NCI-H146 treated with DMSO at 0.1 percent for 48 hours (cell line): Measurements from ENCODE around the gene RHOT1.
"Not testable (repeated sequence)": the region's sequence is repeated elsewhere in the genome, so short reads cannot be mapped to it uniquely, and the experiment has no call there.

Source experiments
- DNase-seq: peaks from one replicate; lab custom pipeline; 2025; ENCODE audit not compliant: unreplicated experiment; lab: John Stamatoyannopoulos, UW

The RHOT1 gene

DNA sequence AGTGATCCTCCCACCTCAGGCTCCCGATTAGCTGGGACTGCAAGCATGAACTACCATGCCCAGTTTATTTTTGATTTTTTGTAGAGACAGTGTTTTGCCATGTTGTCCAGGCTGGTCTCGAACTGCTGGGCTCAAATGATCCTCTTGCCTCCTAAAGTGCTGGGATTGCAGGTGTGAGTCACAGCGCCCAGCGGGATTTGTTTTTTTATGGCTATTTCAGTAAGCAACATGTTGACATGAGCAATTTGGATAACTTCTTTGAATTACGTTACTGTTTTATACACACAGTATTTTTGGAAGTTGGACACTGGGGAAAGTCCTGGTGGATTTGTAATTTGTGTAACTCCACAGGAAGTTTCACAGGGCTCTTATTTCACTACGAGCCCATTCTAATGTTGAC, 18.5 kb upstream of the RHOT1 start:
- DNase-seq = no peak

DNA sequence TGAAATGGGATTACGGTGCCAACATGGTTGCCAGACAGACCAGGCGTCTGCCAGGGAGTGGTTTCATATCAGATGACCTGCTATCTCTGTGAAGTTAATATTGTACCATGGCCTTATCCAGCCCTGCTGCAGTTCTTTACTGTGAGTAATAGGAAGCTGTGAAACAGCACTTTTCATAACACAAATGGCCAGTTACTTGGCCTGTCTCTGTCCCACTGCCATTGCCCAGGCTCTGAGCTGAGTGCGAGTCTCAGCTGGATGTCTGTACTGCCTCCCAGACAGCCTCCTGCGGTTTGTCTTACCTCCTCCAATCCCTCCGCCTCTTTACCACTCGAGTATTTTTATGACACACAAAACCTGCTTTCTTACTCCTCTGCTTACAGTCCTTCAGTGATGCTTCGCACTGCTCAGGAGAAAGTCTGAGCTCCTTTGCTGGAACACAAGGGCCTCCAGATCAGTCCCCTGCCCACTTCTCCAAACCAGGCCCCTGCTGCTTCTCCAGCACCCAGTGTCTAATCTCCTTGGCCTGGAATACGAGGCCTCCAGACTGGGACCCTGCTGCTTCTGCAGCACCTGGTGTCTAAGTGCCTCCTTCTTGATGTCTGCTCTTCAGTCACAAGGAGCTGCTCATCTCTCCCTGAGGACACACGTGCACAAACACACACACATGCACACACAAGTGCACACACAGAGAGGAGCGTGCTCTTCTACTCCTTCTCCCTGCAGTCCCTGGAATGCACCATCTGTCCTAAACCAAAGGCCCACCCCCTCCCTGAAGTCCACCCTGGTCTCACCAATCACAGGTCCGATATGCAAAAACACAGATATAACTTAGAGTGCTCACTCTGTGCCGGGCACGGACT, 17.1 kb upstream of the RHOT1 start:
- no peak for DNase-seq

DNA sequence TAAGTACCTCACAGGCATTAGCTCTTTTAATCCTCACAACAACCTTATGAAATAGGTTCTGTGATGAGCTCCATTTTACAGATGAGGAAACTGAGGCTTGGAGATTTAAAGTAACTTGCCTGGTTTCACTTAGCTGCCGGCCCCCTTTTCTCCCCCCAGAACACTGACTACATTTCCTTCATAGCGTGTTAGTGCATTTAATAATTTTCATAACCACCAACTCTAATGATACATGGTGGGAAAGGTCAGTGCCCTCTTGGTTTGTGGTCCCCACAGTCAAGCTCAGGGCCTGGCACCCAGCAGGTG, 16.5 kb upstream of the RHOT1 start:
- no peak for DNase-seq

DNA sequence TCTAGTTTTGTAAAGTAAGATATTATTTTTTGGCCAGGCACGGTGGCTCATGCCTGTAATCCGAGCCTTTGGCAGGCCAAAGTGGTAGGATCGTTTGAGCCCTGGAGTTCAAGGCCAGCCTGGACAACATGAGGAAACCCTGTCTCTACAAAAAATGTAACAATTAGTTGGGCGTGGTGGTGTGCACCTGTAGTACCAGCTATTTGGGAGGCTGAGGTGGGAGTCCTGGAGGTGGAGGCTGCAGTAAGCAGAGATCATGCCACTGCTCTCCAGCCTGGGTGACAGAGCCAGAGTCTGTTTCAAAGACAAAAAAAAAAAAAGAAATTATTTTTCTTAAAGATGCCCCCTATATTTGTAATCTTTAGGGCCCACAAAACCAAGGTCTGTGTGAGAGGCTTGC, 16.0 kb upstream of the RHOT1 start:
- DNase-seq = no peak

DNA sequence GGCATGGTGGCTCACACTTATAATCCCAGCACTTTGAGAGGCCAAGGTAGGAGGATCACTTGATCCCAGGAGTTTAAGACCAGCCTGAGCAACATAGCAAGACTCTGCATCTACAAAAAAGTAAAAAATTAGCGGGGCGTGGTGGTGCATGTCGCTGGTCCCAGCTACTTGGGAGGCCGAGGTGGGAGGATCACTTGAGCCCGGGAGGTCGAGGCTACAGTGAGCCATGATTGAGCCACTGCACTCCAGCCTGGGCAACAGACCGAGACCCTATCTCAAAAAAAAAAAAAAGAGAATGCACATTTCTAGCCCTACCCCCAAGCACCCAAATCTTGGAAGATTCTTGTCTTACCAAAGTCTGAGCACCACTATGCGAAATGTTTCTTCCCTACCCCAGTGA, 15.6 kb upstream of the RHOT1 start:
- DNase-seq = no peak

DNA sequence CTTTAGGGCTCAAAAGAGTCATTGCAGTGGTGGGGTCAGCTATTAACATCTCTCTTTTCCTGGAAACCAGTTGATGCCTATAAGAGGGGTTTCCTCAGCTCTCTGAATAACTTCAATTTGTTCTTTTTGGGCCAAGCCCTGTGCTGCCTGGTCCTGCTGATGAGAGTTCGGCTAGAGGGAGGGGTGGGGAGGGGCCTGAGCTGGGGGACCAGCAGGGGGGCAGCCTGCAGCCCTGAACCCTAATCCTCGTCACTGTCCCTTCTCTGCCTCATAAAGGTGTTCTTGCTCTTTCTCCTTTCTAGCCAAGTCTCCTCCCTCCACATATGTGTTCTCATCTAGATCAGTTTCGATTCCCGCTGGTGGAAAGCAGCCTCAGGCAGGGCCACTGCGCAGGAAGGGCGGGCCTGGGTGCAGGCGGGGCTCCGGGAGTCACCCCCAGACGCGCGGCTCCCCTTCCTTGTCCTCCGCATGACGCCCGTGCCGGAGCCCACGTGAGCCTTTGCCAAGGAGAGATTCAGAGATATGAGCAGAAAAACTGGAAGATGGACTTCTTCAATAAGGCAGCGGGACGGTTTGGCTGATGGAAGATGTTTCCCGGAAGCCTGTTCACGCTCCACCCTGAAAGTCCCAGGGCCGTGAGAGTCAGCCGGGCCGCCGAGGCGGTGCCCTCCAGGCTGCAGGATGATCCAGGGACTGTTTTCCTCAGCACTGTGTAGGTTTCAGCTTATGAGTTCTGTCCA, 15.0 kb upstream of the RHOT1 start:
- DNase-seq = peak; percentile 65

DNA sequence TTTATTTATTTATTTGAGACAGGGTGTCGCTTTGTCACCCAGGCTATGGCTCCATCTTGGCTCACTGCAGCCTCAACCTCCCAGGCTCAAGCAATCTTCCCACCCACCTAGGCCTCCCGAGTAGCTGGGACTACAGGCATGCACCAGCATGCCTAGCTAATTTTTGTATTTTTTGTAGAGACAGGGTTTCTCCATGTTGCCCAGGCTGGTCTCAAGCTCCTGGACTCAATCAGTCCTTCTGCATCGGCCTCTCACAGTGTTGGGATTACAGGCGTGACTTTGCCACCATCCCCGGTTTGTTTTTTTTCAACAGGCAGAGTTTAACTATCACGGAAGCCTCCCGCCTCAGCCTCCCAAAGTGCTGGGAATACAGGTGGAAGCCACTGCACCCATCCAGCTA, 13.8 kb upstream of the RHOT1 start:
- not testable (repeated sequence) for DNase-seq

DNA sequence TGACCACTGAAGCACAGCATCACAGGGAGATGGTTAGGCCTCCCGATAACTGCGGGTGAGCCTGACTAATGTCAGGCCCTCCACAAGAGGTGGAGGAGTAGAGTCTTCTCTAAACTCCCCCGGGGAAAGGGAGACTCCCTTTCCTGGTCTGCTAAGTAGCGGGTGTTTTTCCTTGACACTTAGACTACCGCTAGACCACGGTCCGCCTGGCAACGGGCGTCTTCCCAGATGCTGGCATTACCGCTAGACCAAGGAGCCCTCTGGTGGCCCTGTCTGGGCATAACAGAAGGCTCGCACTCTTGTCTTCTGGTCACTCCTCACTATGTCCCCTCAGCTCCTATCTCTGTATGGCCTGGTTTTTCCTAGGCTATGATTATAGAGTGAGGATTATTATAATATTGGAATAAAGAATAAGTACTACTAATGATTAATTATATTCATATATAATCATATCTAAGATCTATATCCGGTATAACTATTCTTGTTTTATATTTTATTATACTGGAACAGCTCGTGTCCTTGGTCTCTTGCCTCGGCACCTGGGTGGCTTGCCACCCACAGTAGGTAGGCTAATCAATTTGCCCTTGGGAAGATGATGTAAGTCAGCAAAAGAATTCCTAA, 6.7 kb upstream of the RHOT1 start:
- DNase-seq = not testable (repeated sequence)

DNA sequence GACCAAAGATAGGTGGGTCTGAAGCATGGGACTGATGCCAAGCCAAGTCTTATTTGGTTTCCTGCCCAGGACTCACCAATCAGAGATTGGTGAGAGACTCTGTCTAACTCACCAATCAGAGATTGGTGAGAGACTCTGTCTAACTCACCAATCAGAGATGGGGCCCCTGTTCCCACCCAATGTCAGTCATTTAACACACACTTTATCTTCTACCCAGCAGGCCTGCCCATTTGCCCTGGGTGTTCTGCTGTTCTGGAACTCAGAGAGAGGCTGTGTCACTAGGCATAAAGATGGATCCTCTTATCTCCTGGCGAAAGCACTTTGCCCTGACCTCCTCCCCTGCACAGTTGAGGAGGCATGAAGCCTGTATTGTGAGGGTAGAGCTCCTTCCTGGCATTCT, 5.4 kb upstream of the RHOT1 start:
- DNase-seq = no peak

DNA sequence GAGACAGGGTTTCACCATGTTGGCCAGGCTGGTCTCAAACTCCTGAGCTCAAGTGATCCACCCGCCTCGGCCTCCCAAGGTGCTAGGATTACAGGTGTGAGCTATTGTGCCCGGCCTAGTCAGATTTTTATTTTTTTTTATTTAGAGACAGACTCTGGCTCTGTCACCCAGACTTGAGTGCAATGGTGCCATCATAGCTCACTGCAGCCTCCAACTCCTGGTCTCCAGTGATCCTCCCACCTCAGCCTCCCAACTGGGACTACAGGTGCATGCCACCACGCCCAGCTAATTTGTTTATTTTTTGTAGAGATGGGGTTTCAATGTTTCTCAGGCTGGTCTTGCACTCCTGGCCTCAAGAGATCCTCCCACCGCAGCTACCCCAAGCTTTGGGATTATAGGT, 2.8 kb upstream of the RHOT1 start:
- not testable (repeated sequence) for DNase-seq

DNA sequence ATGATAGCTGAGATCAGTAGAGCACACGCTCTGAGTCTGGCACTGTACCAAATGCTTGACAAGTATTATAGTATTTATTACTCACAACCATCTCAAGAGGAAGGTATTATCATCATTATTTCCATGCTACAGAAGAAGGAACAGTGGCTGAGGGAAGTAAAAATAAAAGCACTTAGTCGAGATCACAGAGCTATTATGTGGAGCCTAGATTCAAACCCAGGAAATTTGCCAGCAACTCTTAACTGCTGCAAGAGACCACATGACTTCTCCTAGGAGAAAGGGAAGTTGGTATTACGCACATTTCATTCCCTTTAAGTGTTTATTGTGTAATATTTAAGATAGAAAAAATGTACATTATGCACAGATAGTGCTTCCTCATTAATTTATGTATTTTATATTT, 1.0 kb upstream of the RHOT1 start:
- DNase-seq = no peak

DNA sequence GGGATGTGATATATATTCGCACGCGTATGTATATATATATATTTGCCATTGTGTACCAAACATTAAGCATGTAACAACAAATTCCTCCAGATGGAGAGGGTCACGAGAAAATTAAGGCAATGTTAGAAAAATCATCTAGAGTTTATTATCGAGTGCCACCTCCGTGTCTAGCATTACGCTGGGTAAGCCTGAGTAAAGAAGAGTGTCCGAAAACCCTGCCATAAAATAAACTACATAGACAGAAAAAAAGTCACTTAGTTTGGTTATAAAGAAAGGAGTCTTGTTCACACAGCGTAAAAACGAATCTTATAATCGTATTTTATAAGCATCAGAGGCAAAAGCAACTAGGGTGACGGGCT, 644 bp upstream of the RHOT1 start:
- DNase-seq = no peak

DNA sequence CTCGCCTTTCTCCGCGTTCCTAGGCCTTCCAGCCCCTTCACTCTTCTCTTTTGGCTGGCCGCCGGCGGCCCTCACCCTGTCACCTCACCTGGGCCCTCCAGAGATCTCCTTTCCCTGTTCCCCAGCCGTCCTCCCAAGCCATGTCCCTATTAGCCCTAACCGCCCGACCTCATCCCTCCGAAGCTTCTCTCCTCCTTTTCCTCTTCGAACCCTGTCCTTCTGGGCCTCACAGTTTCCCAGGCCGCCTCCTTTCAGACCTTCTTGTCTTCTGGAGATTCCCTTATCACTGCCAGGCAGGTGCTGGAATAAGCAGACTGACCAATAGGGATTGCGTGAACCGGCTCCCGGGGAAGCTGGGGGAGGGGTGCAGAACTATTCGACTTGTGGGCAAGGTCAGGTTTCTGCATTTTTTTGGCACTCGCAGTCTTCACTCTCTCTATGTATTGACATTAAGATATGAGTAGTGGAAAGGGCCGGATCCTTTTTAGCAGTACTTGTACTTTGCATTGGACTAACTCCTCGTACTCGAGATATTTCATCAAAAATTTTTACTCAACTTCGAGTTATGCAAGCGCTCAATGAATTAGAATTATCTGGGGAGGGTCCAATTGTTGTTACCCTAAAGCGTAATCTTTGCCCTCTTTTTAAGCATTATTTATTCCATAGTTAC, 690 bp downstream of the RHOT1 start:
- peak; percentile 35 for DNase-seq

DNA sequence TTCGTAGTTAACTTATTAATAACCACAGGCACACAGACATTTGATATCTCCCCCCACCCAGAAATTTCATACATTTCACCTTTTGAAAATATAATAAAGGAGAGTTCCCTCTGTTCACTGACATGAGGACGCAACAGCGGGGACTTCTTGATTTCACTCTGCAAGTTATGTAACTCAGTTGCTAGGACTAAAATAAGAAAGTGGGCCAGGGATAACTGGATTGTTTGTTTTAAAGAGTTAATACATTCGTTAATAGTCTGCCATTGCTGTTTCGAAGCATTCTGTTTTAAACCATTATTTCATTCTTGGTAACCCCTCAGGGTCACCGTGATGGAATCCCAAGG, 1.2 kb downstream of the RHOT1 start:
- no peak for DNase-seq

DNA sequence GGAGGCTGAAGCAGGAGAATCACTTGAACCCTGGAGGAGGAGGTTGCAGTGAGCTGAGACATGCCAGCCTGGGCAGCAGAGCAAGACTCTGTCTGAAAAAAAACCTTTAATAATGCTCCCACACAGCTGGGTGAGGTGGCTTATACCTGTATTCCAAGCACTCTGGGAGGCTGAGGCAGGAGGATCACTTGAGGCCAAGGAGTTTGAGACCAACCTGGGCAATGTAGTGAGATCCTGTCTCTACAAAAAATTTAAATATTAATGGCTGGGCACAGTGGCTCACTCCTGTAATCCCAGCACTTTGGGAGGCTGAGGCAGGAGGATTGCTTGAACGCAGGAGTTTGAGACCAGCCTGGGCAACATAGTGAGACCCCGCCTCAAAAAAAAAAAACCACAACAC, 2.1 kb downstream of the RHOT1 start:
- DNase-seq = not testable (repeated sequence)

DNA sequence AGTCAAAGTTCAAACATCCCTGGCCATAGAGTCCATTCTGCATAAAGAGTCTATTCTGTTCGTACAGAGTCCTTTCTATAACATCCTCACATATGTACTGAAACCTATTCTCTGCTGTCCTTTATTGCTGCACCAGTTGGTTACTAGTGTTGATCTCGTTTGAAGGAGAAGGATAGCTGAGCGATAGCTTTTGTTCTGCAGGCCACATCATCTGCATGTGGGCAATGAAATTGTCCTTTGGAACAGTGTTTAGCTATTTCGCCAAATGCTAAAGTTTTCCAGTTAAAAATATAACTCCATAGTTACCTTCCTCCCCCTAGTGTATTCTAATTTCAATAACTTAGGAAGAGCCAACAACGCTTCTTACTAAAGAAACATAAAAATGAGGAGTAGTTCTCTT, 6.0 kb downstream of the RHOT1 start:
- no peak for DNase-seq

DNA sequence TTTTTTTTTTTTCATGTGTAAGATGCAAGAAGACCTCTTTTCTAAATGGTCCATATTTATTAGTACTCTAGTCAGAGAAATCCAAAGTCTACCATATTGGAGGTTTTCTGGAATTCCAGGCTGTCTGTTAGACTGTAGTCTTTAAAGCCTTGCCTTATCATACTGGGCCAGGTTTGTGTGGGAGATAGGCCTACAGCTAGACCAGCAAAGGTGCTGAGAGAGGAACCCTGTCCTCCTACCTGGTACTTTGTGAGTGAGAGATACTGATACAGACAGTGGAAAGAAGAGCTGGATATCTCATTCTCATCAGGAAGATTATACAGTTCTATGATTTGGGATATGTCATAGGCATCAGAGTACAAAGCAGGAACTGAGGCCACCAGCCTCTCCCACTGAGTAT, 8.1 kb downstream of the RHOT1 start:
- DNase-seq = no peak

DNA sequence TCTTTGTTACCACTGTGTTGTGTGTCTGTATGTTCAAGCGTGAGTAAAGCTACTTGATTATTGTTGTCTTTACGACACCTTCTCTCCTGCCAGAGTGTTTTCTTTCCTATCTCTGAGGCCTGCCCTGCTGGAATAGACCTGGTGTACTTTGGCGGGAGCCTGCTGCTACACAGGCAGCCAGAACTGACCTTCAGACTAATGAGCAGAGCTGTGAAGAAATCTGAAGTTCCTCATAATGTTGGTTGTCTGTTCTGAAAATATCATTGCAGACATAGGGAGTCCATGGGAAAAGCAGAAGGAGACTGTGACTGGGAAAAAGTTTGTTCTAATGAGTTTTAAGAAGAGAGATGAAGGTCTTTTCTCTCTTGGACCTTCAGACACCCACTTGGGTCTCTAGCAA, 9.8 kb downstream of the RHOT1 start:
- no peak for DNase-seq

DNA sequence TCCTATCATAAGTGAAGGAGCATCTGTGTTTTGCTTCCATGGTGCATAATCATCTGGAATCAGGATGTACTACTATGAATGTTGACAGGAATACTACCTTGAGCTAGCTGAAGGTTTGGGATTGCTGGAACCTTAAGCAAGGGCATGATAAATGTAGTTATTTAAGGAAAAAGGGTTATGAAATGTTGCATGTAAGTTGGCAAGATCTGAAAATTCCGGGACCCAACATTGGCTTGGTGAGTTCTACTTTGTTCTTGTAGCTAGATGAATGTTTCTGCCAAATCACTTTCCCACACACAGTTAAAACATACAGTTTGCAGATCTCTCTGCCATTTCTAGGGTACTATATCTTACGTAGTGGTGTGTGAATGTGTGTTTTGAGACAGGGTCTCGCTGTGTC, 13.6 kb downstream of the RHOT1 start:
- no peak for DNase-seq

DNA sequence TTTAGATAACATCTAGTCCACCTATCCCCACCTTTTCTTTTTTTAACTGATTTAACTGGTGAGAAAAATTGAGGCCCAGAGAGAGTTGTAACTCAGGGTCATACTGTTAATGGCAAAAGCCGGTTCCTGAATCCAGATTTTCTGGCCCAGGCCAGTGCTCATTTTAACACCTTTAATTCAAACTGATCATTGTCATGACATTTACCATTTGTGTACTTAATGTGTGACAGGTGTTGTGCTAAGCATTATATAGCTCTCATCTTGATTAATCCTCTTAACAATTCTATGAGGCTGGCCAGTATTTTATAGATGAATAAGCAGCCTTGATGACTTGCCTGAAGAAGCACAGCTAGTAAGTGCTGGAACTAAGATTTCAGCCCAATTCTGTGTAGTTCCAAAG, 14.4 kb downstream of the RHOT1 start:
- DNase-seq = no peak

DNA sequence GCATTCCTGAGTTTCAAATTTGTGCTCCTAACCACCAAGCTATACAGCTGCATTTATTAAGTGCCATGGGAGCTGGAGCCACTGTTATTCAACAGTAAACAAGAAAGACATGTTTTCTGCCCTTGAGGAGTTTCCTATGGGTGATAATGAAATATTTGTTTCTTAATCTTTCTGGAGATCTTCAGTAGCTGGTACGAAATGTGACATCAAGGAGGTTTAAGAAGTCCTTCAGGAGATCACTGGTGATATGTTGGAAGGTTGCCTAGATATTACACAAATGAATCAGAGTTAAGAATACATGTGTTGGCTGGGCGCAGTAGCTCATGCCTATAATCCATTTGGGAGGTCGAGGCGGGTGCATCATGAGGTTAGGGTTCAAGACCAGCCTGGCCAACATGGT, 14.9 kb downstream of the RHOT1 start:
- no peak for DNase-seq
